Esophagus squamous epithelium (tissue), 4 donors: Measurements from ENCODE around the gene MMP24.
A peak's percentile ranks its signal among the peaks of the same experiment; 100 is the strongest.

Experiments used
- POLR2A ChIP-seq, 4 donors: fragments of 450-650 bp; IDR thresholded peaks; one replicate each; pipeline ENCODE4 v1.6.1; 2017; ENCODE audit warnings: antibody characterized with exemption in 4 of 4, mild to moderate bottlenecking in 4 of 4, moderate library complexity in 3 of 4
- TF ChIP-seq, protein P1 (sequence below), 6 experiments: fragments of 450-650 bp in 4 of 6; fragments of 200-600 bp in 2 of 6; sonication (generic) in 2 of 6; IDR thresholded peaks; one replicate each; pipeline ENCODE4 v1.5.1; 2016 to 2019; ENCODE audit warnings: antibody characterized with exemption in 6 of 6, mild to moderate bottlenecking in 4 of 6, moderate library complexity in 4 of 6

DNA sequence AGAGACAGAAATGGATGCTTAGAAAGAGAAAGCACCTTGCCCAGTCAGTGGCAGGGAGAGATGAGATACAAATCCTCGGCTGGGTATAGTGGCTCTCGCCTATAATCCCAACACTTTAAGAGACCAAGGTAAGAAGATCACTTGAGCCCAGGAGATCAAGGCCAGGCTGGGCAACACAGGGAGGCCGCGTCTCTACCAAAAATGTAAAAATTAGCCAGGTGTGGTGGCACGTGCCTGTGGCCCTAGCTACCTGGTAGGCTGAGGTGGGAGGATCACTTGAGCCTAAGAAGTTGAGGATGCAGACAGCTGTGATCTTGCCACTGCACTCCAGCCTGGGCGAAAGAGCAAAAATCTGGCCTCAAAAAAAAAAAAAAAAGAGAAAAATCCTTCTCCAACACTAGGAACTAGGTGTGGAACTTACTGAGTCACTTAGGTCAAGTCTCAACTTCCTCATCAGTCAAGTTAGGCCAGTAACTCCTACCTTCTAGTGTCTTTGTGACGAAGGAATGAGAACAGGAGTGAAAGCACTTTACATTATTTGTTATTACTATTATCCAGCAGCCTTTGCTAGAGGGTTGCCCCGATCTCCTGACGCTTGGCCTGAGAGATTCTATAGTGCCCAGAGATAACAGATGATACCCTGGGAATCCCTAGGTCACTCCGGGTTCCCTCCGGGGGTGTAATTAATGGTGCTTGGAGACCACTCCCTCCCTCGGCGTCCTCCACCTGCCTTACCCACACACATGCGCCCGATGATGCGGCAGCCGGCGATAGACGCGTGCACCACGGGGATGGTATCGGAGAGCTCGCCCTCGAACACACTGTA, 57.2 kb downstream of the MMP24 start:
- TF ChIP-seq, protein P1, sequence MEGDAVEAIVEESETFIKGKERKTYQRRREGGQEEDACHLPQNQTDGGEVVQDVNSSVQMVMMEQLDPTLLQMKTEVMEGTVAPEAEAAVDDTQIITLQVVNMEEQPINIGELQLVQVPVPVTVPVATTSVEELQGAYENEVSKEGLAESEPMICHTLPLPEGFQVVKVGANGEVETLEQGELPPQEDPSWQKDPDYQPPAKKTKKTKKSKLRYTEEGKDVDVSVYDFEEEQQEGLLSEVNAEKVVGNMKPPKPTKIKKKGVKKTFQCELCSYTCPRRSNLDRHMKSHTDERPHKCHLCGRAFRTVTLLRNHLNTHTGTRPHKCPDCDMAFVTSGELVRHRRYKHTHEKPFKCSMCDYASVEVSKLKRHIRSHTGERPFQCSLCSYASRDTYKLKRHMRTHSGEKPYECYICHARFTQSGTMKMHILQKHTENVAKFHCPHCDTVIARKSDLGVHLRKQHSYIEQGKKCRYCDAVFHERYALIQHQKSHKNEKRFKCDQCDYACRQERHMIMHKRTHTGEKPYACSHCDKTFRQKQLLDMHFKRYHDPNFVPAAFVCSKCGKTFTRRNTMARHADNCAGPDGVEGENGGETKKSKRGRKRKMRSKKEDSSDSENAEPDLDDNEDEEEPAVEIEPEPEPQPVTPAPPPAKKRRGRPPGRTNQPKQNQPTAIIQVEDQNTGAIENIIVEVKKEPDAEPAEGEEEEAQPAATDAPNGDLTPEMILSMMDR (IDR thresholded peaks at IDR 0.05) = no peak
- TF ChIP-seq POLR2A (IDR thresholded peaks at IDR 0.05) = peak in 1 of 4 donors; percentile 26
